COLO668 (cell line): ENCODE data around the gene TLK2.

Experiments
- DNase-seq: peaks from one replicate; lab custom pipeline; 2025; ENCODE audit not compliant: unreplicated experiment; lab: John Stamatoyannopoulos, UW

The TLK2 gene

DNA sequence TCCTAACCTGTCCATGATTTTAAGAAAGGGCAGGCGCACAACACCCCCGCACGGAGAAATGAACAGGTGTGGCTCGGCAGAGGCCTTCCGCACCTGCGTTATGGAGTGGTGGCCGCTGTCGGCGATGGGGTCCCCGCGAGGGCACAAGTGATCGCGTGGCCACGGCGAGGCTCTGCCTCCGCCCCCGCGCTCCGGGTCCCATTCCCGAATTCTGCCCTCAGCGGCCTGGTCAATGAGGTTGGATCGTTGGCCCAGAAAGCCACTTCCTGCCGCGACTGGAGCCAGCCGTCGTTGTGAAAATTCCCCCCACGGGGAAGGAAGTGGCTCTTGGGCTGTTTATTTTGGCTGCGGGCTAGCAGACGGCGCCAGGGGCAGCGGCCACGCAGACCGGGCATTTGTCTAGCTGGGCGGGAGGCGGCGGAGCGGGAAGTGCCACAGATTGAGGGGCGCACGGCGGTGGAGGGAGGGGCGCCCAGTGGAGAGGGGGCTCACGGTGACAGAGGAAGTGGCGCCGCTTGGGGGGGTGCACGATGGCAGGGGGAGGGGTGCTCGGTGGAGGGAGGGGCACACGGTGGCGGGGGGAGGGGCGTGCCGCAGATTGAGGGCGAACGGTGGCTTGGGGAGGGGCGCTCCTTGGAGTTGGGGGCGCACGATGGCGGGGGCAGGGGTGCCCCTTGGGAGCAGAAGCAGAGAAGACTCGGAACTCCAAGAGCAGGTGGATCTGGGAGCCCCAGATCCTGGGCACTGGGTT is 173.8 kb downstream of the TLK2 start:
- peak; percentile 50 for DNase-seq

GRCh38 chr17:62653002-62653825 is 174.6 kb downstream of the TLK2 start:
- DNase-seq, result peak; percentile 78

- DNase-seq, result no peak
Observed at GRCh38 chr17:62653826-62654761, 175.5 kb downstream of the TLK2 start.

DNA sequence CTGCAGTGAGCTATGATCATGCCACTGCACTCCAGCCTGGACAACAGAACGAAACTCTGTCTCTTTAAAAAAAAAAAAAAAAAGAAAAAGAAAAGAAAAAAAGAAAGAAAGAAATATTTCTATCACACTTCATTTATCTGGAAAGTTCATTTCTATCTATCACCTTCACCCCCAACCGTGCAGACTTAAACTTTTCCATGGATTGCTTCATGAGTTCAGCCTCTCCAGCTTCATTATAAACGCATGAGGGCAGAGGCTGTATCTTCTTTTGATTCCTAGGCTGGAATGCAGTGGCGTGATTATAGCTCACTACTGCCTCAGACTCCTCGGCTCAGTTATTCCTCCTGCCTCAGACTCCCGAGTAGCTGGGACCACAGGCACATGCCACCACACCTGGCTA is 177.0 kb downstream of the TLK2 start:
- DNase-seq, result no peak

GRCh38 chr17:62656446-62656845 is 177.8 kb downstream of the TLK2 start:
- no peak for DNase-seq

DNA sequence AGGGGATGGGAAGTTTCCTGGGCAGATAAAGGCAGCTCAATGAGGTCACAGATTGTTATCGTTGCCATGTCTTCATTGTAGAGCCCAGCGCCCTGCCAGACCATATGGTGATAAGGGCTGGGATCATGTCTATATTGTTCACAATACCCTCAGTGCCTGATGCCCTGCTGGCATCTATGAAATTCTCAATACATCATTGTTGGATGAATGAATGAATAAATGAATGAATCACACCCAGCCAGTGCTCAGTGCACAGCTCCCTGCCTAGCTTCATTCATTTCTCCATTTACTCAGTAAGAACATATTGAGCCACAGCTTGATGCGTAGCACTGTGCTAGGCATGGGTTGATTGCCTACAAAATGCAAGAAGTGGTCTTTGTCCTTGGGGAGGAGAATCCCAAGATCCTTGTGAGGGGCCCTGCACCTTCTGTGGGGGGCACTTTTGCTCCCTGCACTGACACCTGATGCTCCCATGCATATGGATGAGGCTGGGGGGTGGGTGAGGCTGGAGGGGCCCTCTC is 178.6 kb downstream of the TLK2 start:
- no peak for DNase-seq

- DNase-seq, result no peak
Observed at GRCh38 chr17:62657690-62658089, 179.1 kb downstream of the TLK2 start.

DNA sequence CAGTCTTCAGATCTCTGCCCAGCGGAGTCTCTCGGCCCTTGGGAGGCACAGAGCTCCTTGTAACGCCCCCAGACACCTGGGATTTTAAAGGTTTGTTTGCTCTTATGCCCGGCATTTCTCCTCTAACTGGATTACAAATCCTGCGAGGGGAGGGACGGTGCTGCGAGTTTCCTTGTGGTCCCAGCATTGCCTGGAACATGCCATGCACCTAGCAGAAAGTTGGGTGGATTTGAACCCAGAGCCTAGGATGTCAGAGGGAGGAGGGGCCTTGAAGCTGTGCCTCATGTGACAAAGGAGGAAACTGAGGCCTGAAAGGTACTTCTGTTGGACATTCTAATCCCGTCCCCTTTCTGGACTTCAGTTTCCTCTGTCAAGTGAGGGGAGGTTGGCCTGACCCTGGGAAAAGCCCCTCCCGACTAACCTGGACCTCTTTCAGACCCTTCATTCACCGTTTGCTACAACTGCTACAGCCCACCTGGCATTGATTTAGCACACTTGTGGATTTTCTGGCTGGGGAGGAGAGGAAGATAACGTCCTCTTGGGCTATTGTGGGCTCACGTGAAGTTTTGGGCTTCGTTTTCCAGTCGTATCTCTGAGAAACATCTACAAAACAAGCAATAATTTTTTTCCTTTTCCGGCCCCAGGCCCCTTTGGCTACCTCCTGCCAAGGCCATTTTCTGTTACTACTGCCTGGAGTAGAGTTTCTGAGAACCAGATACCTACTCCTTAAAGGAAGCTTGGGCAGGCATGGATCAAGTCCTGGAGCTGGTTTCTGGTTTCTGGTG is 179.7 kb downstream of the TLK2 start:
- DNase-seq, result no peak

DNA sequence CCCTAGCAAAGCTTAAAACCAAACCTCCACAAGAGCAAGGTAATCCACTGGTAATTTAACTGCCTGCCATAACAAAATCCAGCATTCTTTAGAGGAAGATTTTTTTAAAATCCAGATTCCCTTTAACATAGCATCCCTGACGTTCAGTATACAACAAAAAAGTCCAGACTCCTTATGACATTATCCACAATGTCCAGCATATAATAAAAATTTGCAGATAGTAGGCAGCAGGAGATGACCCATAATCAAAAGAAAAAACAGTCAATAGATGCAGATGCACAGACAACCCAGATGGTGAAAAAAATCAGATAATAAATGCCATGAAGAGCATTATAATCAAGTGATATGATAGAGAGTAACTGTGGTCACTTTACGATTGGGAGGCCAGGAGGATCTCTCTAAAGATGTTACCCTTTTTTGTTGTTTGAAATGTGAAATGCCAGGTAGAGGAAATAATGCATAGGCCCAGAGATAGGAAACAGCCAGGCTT is 182.0 kb downstream of the TLK2 start:
- DNase-seq, result no peak

- no peak for DNase-seq
Observed at GRCh38 chr17:62661337-62661736, 182.7 kb downstream of the TLK2 start.

- no peak for DNase-seq
Observed at GRCh38 chr17:62662855-62663254, 184.2 kb downstream of the TLK2 start.
